Activated CD8-positive, alpha-beta memory T cell treated with anti-CD3 and anti-CD28 coated beads for 1 hour (primary cell): Measurements from ENCODE around the gene SLC39A11.
"Not testable (repeated sequence)": the region's sequence is repeated elsewhere in the genome, so short reads cannot be mapped to it uniquely, and the experiment has no call there.

ENCODE experiments used
- DNase-seq, 2 donors: peaks; one replicate each; pipeline ENCODE4 v3.0.0-alpha.2; 2020; ENCODE audit warnings: low read depth in 1 of 2; ENCODE audit errors: extremely low read depth in 1 of 2

The SLC39A11 gene

GRCh38 chr17:73072219-73072962 lies 20.1 kb downstream of the SLC39A11 start:
- DNase-seq = no peak

- DNase-seq = no peak
Observed at GRCh38 chr17:73071066-73071999, 21.2 kb downstream of the SLC39A11 start.

GRCh38 chr17:73069841-73070240 lies 22.6 kb downstream of the SLC39A11 start:
- no peak for DNase-seq

DNA sequence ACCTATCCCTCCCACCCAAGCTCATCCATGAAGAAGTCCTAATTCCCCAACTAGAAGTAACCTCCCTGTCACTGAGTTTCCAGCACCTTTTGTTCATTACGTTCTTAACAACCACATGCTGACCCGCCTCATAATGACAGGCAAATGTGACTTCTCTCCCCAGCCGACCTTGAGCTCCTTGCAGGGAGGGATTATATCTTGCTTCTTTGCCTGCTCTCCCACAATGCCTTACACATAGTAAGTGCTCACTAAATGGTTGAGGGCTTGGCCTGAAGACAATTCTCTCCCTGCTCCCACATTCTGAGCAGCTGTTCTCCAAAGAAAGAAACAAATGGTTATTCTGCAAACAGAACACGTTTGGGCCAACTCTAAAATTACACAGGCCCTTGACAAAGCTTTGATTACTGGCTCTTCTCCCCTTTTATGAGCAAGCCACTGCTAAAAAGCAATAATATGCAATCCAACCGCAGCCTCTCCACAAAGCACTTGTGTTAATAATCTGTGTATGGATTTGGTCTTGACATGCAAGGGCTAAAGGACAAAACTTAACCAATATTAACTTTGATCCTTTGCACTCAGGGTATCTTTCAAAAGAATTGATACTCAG lies 23.2 kb downstream of the SLC39A11 start:
- DNase-seq = no peak

DNA sequence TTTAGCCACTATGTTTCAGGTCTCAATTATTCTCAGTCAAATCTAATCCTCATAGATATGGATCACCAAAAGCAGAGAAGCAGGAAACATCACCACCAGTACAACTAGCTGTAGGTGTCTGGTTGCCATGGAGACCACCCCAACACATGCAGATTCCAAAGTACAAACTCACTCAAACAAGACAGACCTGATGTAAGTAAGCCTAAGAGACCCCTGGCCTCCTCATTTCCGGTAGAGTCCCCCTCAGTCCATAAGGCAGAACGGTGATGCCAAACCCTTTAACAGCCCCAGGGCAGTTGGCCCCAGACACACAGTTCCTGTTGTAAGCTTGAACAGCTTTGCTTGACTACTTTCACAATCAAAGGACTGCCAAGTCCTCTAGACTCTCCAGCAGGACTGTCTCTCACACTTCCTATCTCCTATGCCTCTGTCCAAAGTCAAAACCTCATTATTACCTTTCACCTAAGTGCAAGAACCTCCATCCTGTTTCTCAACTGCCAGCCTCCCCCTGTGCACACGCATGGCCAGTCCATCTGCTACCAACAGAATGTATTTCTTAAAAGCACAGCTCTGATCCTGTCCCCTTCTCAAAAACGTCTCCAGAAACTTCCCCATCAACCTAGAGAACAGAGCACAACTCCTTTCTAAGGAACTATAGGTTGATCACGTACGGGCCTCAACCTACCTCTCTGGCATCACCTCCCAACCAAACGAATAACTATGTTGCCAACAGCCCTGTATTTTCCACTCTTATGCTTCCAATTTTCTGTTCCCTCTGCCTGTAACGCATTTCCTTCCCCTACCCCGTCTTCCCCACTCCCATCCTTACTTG lies 23.9 kb downstream of the SLC39A11 start:
- no peak for DNase-seq

GRCh38 chr17:73067699-73068098 lies 24.8 kb downstream of the SLC39A11 start:
- not testable (repeated sequence) for DNase-seq

DNA sequence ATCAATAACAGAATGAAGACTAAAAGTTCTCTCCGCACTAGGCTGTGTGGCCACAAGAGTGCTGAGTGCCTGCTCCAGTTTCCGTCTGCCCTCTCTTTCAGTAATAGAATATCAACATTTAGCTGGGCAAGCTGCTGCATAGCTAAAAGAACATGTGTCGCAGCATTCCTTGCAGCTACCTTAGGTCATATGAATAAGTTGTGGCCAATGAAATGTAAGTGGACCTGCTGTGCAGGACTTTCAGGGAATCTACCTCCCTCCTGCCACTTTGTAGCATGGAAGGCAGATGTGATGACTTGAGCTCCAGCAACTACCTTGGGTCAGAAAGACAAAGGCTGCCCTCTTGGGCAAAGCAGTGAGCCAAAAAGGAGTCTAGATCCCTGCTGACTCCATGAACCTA lies 25.4 kb downstream of the SLC39A11 start:
- DNase-seq = no peak

- DNase-seq = no peak
Observed at GRCh38 chr17:73066148-73066884, 26.2 kb downstream of the SLC39A11 start.

DNA sequence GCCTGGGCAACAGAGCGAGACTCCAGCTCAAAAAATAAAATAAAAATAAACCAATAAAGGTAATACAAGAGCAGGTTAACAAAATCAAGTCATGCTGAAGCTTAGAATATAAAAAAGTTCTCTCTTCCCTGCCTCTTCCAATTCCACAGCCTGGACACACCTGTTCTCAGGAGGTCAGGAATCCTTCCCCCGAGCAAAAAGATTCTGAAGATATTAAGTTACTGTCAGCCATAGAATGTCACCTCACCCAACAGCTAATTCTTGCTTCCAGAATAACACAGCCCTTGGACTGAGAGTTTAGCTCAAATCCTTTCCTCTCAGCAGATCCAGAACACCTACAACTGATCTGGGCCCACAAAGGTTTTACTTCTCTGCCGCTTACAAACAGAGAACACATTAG lies 27.1 kb downstream of the SLC39A11 start:
- DNase-seq = no peak

DNA sequence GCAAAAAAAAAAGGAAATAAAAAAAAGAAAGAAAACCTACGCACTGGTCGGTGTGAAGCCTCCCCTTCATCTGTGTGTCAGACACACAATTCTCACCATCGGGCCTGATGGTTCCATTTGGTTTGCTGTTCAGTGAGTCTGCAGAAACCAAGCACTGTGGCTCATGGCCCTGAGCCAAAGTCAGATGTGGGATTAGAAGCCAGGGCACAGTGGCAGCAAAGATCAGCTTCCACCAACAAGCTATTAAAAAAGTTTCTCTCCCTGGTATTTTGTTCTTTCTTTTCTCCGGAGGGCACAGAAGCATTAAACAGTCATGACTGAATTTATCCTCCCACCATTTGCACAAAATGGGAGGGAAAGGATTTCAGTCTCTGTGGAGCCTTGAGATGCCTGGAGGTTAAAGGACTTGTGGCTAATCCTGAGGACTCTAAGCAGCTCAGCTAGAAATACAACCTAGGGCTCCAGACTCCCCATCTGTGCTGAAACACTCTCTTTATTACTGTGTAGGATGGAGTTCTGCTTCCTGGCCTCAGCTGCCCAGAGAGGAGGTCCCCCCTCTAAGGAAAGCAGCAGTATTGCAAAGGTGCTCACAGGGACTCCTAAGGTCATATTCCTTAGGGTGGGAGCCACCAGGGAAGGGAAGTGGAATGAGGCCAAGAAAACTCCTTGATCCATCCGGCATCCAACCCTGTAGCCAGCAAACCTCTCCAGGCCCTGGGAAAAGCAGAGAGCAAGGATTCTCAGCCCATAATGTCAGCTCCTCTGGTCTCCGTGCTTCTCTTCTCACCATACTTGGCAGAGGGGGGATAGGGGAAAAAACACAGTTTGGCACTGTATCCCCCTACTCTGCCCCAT lies 28.2 kb downstream of the SLC39A11 start:
- no peak for DNase-seq

DNA sequence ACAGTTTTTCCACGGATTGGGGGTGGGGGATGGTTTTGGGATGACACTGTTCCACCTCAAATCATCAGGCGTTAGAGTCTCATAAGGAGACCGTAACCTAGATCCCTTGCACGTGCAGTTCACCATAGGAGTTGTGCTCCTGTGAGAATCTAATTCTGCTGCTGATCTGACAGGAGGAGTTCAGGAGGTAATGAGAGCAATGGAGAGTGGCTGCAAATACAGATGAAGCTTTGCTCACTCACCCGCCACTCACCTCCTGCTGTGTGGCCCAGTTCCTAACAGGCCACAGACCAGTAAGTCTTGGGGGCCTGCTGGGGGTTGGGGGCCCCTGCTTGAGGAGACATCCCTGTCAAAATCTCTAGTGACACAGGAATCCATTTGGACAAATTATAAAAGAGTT lies 29.8 kb downstream of the SLC39A11 start:
- no peak for DNase-seq

GRCh38 chr17:73061161-73061560 lies 31.3 kb downstream of the SLC39A11 start:
- DNase-seq = no peak

DNA sequence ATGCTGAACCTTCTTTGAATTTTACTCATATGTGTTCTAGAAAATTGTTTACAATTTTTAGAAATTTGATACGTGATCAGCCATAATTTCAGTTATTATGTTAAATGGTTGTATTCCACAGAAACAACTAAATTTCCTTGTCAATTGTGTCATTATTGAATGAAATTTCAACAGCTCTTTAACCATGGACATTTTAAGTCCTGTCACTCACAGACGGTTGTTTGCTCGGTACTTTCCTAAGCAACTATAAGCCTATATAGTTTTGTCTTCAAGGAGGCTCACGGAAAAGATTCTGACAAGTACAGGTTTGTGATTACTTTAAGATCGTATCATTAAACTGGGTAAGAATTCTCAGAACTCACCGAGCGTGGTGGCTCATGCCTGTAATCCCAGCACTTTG lies 31.8 kb downstream of the SLC39A11 start:
- no peak for DNase-seq

- DNase-seq = not testable (repeated sequence)
Observed at GRCh38 chr17:73059713-73060112, 32.8 kb downstream of the SLC39A11 start.

DNA sequence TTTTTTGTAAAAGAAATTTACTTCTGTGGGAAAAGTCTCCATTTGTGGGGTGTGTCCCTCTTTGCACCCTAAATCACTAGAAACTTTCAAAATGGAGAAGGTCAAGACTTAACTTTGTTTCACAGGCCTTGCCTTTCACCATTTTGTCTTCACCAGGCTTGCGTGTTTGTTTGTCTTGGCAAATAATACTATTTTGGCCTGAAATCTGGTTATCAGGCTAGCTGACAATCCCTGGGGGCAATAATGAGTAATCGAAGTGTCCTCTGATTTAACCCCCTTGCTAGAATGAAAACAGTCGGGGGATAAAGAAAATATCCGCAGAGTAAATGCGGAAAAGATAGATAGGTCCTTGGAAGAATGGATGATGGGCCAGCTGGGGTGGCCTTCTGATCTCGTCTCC lies 34.5 kb downstream of the SLC39A11 start:
- DNase-seq = no peak

DNA sequence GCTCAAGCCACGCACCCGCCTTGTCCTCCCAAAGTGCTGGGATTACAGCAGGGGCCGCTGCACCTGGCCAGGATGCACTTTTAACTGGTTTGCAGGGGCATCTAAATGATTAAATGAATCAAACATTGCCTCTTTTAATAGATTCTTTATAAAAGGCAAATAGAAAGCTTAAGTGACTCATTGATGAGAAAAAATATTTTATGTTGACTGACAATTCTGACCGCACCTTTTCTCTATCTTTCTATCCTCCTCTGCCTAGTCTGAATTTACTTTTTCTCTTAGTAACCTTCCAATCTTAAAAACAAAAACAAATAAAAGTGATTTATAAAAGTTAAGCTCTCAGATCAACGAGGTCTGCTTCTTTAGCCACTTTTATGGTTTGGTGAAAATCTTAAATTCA lies 35.3 kb downstream of the SLC39A11 start:
- DNase-seq = no peak

- DNase-seq = no peak
Observed at GRCh38 chr17:73052923-73053322, 39.6 kb downstream of the SLC39A11 start.

GRCh38 chr17:73050797-73051196 lies 41.7 kb downstream of the SLC39A11 start:
- DNase-seq = no peak

GRCh38 chr17:73048170-73048569 lies 44.3 kb downstream of the SLC39A11 start:
- DNase-seq = no peak
